BE2C (cell line): Measurements from ENCODE around the gene PTH2.
A peak's percentile ranks its signal among the peaks of the same experiment; 100 is the strongest.

ENCODE experiments used
- DNase-seq: peaks from one replicate; pipeline ENCODE4 v3.0.0-alpha.2; 2020
- H3K27me3 ChIP-seq: fragments of 250-450 bp; sonication (Bioruptor Pico); 2 replicates; pipeline ENCODE4 v1.5.1; 2020; ENCODE audit warnings: mild to moderate bottlenecking
- H3K36me3 ChIP-seq: fragments of 250-450 bp; sonication (Bioruptor Pico); 2 replicates; pipeline ENCODE4 v1.5.1; 2020; ENCODE audit warnings: mild to moderate bottlenecking
- H3K4me1 ChIP-seq: fragments of 250-450 bp; sonication (Bioruptor Pico); 2 replicates; pipeline ENCODE4 v1.5.1; 2020
- H3K4me3 ChIP-seq: 2 replicates; pipeline ENCODE4 v1.5.1; 2011; ENCODE audit warnings: low read depth, low read length
- H3K9me3 ChIP-seq: fragments of 250-450 bp; sonication (Bioruptor Pico); 2 replicates; pipeline ENCODE4 v1.5.1; 2020
- CTCF ChIP-seq: IDR thresholded peaks from 2 replicates; pipeline ENCODE4 v1.5.1; 2012; ENCODE audit warnings: mild to moderate bottlenecking, low read depth, low read length

Gene PTH2

GRCh38 chr19:49389406-49389805 lies 33.8 kb downstream of the PTH2 start:
- H3K4me3 ChIP-seq: no peak overlapping the region
- TF ChIP-seq CTCF: no peak
- no peaks in the 10 kb centered on the region for H3K4me1 ChIP-seq
- no peaks in the 10 kb centered on the region for H3K36me3 ChIP-seq
- H3K27me3 ChIP-seq: peaks cover 19% of the 10 kb centered on the region
- no peak for DNase-seq
- no peaks in the 10 kb centered on the region for H3K9me3 ChIP-seq

GRCh38 chr19:49387936-49388372 lies 35.3 kb downstream of the PTH2 start, which contains the start of gene KASH5:
Gene KASH5, plus strand, starts transcription at chr19:49388249. Its CDS starts 2,635 bp downstream, at chr19:49390884.
- H3K4me1 ChIP-seq: no peaks in the 10 kb centered on the region
- DNase-seq: peak; percentile 55
- H3K27me3 ChIP-seq: peaks cover 19% of the 10 kb centered on the region
- no peak within 1 kb of the TSS for H3K4me3 ChIP-seq
- H3K9me3 ChIP-seq: no peaks in the 10 kb centered on the region
- no peak for TF ChIP-seq CTCF
- no peaks in the 10 kb centered on the region for H3K36me3 ChIP-seq

- no peak for TF ChIP-seq CTCF
- H3K9me3 ChIP-seq: no peaks in the 10 kb centered on the region; the same call in 1 of the 2 replicates
- H3K36me3 ChIP-seq: no peaks in the 10 kb centered on the region
- H3K27me3 ChIP-seq: no peaks in the 10 kb centered on the region
- H3K4me1 ChIP-seq: no peaks in the 10 kb centered on the region
- DNase-seq: no peak
- H3K4me3 ChIP-seq: no peak overlapping the region
Measured at GRCh38 chr19:49383599-49383998, 39.6 kb downstream of the PTH2 start.

- no peaks in the 10 kb centered on the region for H3K36me3 ChIP-seq
- H3K4me3 ChIP-seq: no peak overlapping the region
- no peak for TF ChIP-seq CTCF
- no peaks in the 10 kb centered on the region for H3K4me1 ChIP-seq
- H3K27me3 ChIP-seq: no peaks in the 10 kb centered on the region
- DNase-seq: no peak
- H3K9me3 ChIP-seq: no peaks in the 10 kb centered on the region; the same call in 1 of the 2 replicates
Measured at GRCh38 chr19:49382639-49383038, 40.6 kb downstream of the PTH2 start.

- H3K4me1 ChIP-seq: no peaks in the 10 kb centered on the region
- DNase-seq: no peak
- H3K27me3 ChIP-seq: no peaks in the 10 kb centered on the region
- H3K9me3 ChIP-seq: no peaks in the 10 kb centered on the region; the same call in 1 of the 2 replicates
- no peaks in the 10 kb centered on the region for H3K36me3 ChIP-seq
- no peak overlapping the region for H3K4me3 ChIP-seq
- no peak for TF ChIP-seq CTCF
Measured at GRCh38 chr19:49380391-49380790, 42.9 kb downstream of the PTH2 start.

- no peak for TF ChIP-seq CTCF
- H3K4me3 ChIP-seq: no peak overlapping the region
- DNase-seq: no peak
- no peaks in the 10 kb centered on the region for H3K36me3 ChIP-seq
- H3K9me3 ChIP-seq: no peaks in the 10 kb centered on the region; the same call in 1 of the 2 replicates
- H3K27me3 ChIP-seq: peaks cover 3% of the 10 kb centered on the region; the same call in 1 of the 2 replicates
- H3K4me1 ChIP-seq: no peaks in the 10 kb centered on the region
Measured at GRCh38 chr19:49378512-49378911, 44.7 kb downstream of the PTH2 start.
